ENCODE results near the gene PPP1R1B.

- TF ChIP-seq POLR2A (IDR thresholded peaks at IDR 0.05): no peak
- TF ChIP-seq, protein P1, sequence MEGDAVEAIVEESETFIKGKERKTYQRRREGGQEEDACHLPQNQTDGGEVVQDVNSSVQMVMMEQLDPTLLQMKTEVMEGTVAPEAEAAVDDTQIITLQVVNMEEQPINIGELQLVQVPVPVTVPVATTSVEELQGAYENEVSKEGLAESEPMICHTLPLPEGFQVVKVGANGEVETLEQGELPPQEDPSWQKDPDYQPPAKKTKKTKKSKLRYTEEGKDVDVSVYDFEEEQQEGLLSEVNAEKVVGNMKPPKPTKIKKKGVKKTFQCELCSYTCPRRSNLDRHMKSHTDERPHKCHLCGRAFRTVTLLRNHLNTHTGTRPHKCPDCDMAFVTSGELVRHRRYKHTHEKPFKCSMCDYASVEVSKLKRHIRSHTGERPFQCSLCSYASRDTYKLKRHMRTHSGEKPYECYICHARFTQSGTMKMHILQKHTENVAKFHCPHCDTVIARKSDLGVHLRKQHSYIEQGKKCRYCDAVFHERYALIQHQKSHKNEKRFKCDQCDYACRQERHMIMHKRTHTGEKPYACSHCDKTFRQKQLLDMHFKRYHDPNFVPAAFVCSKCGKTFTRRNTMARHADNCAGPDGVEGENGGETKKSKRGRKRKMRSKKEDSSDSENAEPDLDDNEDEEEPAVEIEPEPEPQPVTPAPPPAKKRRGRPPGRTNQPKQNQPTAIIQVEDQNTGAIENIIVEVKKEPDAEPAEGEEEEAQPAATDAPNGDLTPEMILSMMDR (IDR thresholded peaks at IDR 0.05): no peak
Measured at GRCh38 chr17:39591958-39592954, 34.5 kb upstream of the PPP1R1B start.

All from testis (tissue), 2 donors.